Stimulated activated CD8-positive, alpha-beta memory T cell treated with anti-CD3 and anti-CD28 coated beads, Interleukin-12 subunit alpha, Interleukin-12 subunit beta, amount 100 ng/mL, for 4 hours (primary cell): ENCODE measurements around the gene NRG2.

Experiments used
- DNase-seq: peaks from one replicate; pipeline ENCODE4 v3.0.0-alpha.2; 2020; ENCODE audit warnings: low read depth

NRG2 gene

GRCh38 chr5:139812836-139813805, 230.0 kb downstream of the NRG2 start:
- DNase-seq: no peak

- DNase-seq: no peak
Measured at GRCh38 chr5:139812323-139812722, 230.8 kb downstream of the NRG2 start.

GRCh38 chr5:139811274-139811607, 231.9 kb downstream of the NRG2 start:
- no peak for DNase-seq

- no peak for DNase-seq
Measured at GRCh38 chr5:139810341-139811273, 232.5 kb downstream of the NRG2 start.

GRCh38 chr5:139809331-139809810, 233.7 kb downstream of the NRG2 start:
- DNase-seq: no peak

- DNase-seq: no peak
Measured at GRCh38 chr5:139808481-139809330, 234.4 kb downstream of the NRG2 start.

- no peak for DNase-seq
Measured at GRCh38 chr5:139807647-139808030, 235.5 kb downstream of the NRG2 start.

- no peak for DNase-seq
Measured at GRCh38 chr5:139806726-139807646, 236.1 kb downstream of the NRG2 start.

GRCh38 chr5:139806111-139806510, 237.0 kb downstream of the NRG2 start:
- no peak for DNase-seq

GRCh38 chr5:139805545-139805944, 237.6 kb downstream of the NRG2 start:
- DNase-seq: no peak

GRCh38 chr5:139804800-139805397, 238.2 kb downstream of the NRG2 start:
- no peak for DNase-seq

GRCh38 chr5:139803978-139804377, 239.1 kb downstream of the NRG2 start:
- DNase-seq: no peak

GRCh38 chr5:139799359-139799758, 243.7 kb downstream of the NRG2 start:
- no peak for DNase-seq

- DNase-seq: no peak
Measured at GRCh38 chr5:139798883-139799282, 244.2 kb downstream of the NRG2 start.

- DNase-seq: no peak
Measured at GRCh38 chr5:139797856-139798510, 245.1 kb downstream of the NRG2 start.

- no peak for DNase-seq
Measured at GRCh38 chr5:139797335-139797734, 245.8 kb downstream of the NRG2 start.
